TTC549 (cell line): ENCODE data around the gene POLR2C.
"Not testable (repeated sequence)": the region's sequence is repeated elsewhere in the genome, so short reads cannot be mapped to it uniquely, and the experiment has no call there.

Source experiments
- FAIRE-seq: peaks from 2 replicates; lab custom pipeline; 2012; peaks lifted over from hg19 to GRCh38; lab: Jason Lieb, UNC

POLR2C gene

DNA sequence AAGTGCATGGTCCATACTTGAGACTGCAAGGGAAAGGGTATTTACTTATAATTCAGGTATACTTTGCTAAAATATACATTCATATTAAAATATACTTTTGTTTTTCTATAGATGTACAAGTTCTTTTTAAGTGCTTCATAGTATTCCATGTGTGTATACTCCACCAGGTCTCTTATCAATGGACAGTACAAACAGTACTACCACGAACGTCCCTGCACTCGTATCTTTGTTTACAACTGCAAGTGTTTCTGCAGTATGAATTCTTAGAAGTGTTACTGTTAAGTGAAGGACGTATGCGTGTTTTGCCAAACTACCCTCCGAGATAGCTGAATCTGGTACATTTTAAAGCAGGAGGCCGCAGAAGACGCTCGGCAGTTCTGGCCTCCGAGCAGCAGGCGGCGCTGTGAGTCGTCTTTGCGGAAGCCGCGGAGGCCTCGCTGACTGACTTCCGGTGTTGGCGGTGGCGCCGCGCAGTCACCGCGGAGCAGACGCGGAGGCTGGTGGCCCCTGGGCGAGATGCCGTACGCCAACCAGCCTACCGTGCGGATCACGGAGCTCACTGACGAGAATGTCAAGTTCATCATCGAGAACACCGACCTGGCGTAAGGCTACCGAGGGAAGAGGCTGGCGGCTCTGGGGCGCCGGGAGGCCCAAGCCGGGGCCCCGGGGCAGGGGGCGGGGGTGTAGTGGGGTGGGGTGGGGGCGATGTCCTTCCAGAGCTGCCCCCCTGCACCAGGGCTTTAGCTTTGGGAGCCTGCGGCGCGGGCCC is at the start of gene POLR2C:
Gene POLR2C, plus strand, starts transcription at position 471 of the 769 bp plus-strand sequence. Its CDS starts 46 bp downstream, at position 517.
- no peak for FAIRE-seq

- FAIRE-seq = no peak
These were observed 49.2 kb upstream of the POLR2C start for GRCh38 chr16:57413301-57413730.

- no peak for FAIRE-seq
These were observed 48.7 kb upstream of the POLR2C start for GRCh38 chr16:57413733-57414132.

DNA sequence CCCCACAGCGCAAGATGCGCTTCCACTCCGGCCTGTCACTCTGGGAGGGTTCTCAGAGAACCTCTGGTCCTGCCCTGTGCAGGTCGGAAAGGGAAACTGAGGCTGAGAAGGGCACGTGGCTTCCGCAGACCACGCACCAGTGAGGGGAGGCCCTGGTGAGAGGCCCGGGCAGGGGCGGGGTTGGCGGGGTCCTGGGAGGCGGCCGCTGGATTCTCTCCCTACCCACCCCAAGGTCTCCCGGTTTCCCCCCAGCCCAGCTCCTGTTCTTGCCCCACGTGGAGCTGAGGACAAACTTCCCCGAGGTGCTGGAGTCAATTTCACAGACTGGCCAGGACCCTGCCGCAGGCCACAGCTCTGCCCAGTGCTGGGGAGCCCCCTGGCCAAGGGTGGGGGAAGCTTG is 46.4 kb upstream of the POLR2C start:
- no peak for FAIRE-seq

GRCh38 chr16:57419506-57419905 is 43.0 kb upstream of the POLR2C start:
- no peak for FAIRE-seq

- FAIRE-seq = no peak
These were observed 40.2 kb upstream of the POLR2C start for GRCh38 chr16:57422026-57422944.

- FAIRE-seq = no peak
These were observed 39.3 kb upstream of the POLR2C start for GRCh38 chr16:57423152-57423551.

- FAIRE-seq = no peak
These were observed 37.9 kb upstream of the POLR2C start for GRCh38 chr16:57424583-57424982.

GRCh38 chr16:57426356-57426755 is 36.1 kb upstream of the POLR2C start:
- FAIRE-seq = no peak

DNA sequence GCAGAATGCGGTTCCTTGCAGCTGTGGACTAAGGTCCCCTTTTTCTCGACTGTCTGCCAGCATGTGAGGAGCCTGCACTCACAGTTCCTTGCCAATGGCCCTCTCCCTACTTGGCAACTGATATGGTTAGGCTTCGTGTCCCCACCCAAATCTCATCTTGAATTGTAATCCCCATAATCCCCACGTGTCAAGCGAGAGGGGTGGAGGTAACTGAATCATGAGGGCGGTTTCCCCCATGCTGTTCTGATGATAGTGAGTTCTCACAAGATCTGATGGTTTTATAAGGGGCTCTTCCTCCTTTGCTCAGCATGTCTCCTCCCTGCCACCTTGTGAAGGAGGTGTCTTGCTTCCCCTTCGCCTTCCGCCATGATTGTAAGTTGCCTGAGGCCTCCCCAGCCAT is 35.2 kb upstream of the POLR2C start:
- no peak for FAIRE-seq

DNA sequence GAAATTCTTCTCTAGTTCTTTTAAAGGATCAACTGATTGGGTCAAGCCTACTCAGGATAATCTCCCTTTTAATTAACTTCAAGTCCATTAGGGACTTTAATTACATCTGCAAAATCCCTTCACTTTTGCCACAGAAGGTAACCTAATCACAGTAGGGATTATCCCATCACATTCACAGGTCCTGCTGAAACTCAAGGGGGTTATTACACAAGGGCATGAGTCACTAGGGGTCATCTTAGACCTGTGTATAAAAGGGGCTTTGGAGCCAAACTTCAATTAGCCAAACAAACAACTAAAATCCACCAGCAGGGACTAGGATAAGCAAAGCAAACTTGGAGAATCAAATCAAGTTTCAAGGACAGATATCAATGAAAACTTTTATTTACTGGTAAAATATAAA is 34.7 kb upstream of the POLR2C start:
- FAIRE-seq = no peak

- FAIRE-seq = no peak
These were observed 31.5 kb upstream of the POLR2C start for GRCh38 chr16:57430955-57431354.

- FAIRE-seq = no peak
These were observed 30.0 kb upstream of the POLR2C start for GRCh38 chr16:57432505-57432904.

GRCh38 chr16:57432989-57433388 is 29.5 kb upstream of the POLR2C start:
- no peak for FAIRE-seq

GRCh38 chr16:57434003-57434402 is 28.5 kb upstream of the POLR2C start:
- no peak for FAIRE-seq

GRCh38 chr16:57435838-57436237 is 26.6 kb upstream of the POLR2C start:
- FAIRE-seq = no peak

- not testable (repeated sequence) for FAIRE-seq
These were observed 22.5 kb upstream of the POLR2C start for GRCh38 chr16:57439947-57440346.

GRCh38 chr16:57440551-57440950 is 21.9 kb upstream of the POLR2C start:
- not testable (repeated sequence) for FAIRE-seq

GRCh38 chr16:57444711-57445110 is 17.8 kb upstream of the POLR2C start:
- no peak for FAIRE-seq

DNA sequence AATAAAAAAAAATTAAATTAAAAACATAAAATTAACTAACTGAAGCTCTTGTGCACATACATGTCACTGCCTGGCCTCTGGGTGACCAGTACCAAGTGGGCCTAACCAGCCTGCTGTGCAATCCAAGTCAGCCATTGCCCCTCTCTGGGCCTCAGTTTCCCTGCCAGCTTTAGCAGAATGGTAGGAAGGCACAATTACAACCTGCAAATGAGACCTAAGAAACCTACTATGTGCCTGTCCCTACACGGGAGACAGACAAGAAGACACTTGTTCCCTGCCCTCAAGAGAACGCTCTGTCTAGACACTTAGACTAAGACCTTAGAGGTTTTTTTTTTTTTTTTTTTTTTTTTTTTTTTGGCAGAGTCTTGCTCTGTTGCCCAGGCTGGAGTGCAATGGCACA is 17.0 kb upstream of the POLR2C start:
- FAIRE-seq = no peak

DNA sequence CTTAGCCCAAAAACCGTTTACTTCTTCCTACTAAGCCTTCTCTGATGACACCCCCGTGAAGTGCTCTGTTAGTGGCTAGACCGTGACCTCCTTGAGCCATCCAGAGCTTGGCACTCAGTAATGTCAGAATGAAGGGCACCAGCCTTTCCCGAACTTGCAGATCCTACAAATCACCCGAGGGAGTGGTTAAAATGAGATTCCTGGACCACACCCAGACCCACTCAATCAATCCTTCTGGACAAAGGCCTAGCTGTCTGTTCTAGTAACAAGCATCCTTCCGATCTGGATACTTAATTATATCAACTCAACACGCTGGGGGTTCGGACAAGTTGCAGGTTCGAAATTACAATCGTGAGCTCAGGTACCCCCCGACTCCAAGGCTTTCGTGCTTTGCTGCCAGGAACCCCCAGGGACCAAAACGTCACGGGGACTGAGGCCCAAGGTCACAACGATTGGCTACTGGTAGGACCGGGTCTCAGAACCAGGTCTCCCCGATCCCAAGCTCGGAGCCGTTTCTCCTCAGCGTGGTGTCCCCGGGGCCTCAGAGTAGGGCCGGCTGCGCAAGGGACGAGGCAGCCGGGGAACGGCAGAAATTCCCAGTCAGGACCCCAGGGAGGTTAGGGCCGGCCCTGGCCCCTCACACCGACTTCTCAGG is 15.8 kb upstream of the POLR2C start:
- no peak for FAIRE-seq

- no peak for FAIRE-seq
These were observed 15.1 kb upstream of the POLR2C start, which contains the start of the genes CIAPIN1 and COQ9 for GRCh38 chr16:57447186-57447962. CIAPIN1 (minus strand) TSS chr16:57447385; CDS start chr16:57440928, 6,457 bp downstream. COQ9 (plus strand) TSS chr16:57447479; CDS start chr16:57447506, 27 bp downstream.
